ENCODE measurements around the gene COQ9.
"Not testable (repeated sequence)": the region's sequence is repeated elsewhere in the genome, so short reads cannot be mapped to it uniquely, and the experiment has no call there.

- TF ChIP-seq POLR2AphosphoS5 (IDR thresholded peaks at IDR 0.05; ENCODE audit: low read depth, low read length); POLR2A (IDR thresholded peaks at IDR 0.05; ENCODE audit: low read depth, low read length); TAF1 (IDR thresholded peaks at IDR 0.05; ENCODE audit: borderline replicate concordance, low read depth, low read length): not testable (repeated sequence)
These were observed 49.8 kb upstream of the COQ9 start for GRCh38 chr16:57397493-57397892.
